Gastrocnemius medialis (tissue), 4 donors: ENCODE results near the gene ADRA2B. TPM values are rescaled to one million over a fixed set of nuclear protein-coding genes. Genes with fewer than 3 reads are reported as not detected.

Experiments used
- ATAC-seq, 2 donors: fragments of 150-250 bp; one replicate each; pipeline ENCODE4 v1.9.1; 2016
- DNase-seq, 2 donors: peaks; one replicate each; pipeline ENCODE4 v3.0.0-alpha.2; 2019
- H3K27ac ChIP-seq, 4 donors: fragments of 200-600 bp; sonication (generic); 1 replicate in 1 of 4; 2 replicates in 3 of 4; pipeline ENCODE4 v1.5.1; 2016 to 2018; ENCODE audit warnings: mild to moderate bottlenecking in 2 of 4, moderate library complexity in 1 of 4
- H3K27me3 ChIP-seq, 3 donors: fragments of 200-600 bp; sonication (generic) in 2 of 3; 1 replicate in 1 of 3; 2 replicates in 2 of 3; pipeline versions ENCODE4 v1.5.1 to v1.6.0; 2016 to 2019; ENCODE audit warnings: mild to moderate bottlenecking in 1 of 3, moderate library complexity in 1 of 3
- H3K36me3 ChIP-seq, 2 donors: fragments of 200-600 bp; sonication (generic) in 1 of 2; one replicate each; pipeline ENCODE4 v1.5.1; 2017 to 2018
- H3K4me1 ChIP-seq, 2 donors: fragments of 200-600 bp; sonication (generic) in 1 of 2; one replicate each; pipeline ENCODE4 v1.5.1; 2016 to 2017; ENCODE audit warnings: mild to moderate bottlenecking in 2 of 2
- H3K4me3 ChIP-seq, 4 donors: fragments of 200-600 bp; sonication (generic) in 3 of 4; 1 replicate in 1 of 4; 2 replicates in 3 of 4; pipeline ENCODE4 v1.5.1; 2016 to 2019; ENCODE audit warnings: mild to moderate bottlenecking in 2 of 4
- H3K9me3 ChIP-seq, 3 donors: fragments of 200-600 bp; sonication (generic) in 2 of 3; 1 replicate in 1 of 3; 2 replicates in 2 of 3; pipeline ENCODE4 v1.5.1; 2016 to 2019
- POLR2A ChIP-seq, 2 donors: fragments of 450-650 bp; IDR thresholded peaks; one replicate each; pipeline ENCODE4 v1.6.1; 2017; ENCODE audit warnings: antibody characterized with exemption in 2 of 2, mild to moderate bottlenecking in 2 of 2, moderate library complexity in 2 of 2
- in situ Hi-C, 4 donors: fragments of 200-750 bp; cut with MboI; loops; one replicate each; pipeline versions ENCODE4 v1.15.0 to v1.8.0; 2017; ENCODE audit warnings: low sequenced_read_pairs in 4 of 4
- intact Hi-C: fragments of 100-400 bp; cut with DNase I; formaldehyde crosslinking; loops from one replicate; pipeline ENCODE4 v1.15.1; 2023; ENCODE audit warnings: low total_unique reads
- total RNA-seq, 4 donors: library from RNA; depleted of rRNA; stranded (reverse); fragments of >200 nt; gene quantifications; one replicate each; pipeline versions ENCODE4 v1.1.0 to v1.2.3, GENCODE V29; 2016
- TF ChIP-seq, protein P1 (sequence below), 5 experiments: fragments of 450-650 bp in 3 of 5; fragments of 200-600 bp in 2 of 5; sonication (generic) in 2 of 5; IDR thresholded peaks in 4 of 5; conservative IDR thresholded peaks in 1 of 5; 1 replicate in 4 of 5; 2 replicates in 1 of 5; pipeline ENCODE4 v1.5.1; 2016 to 2019; ENCODE audit warnings: antibody characterized with exemption in 5 of 5, mild to moderate bottlenecking in 3 of 5, moderate library complexity in 3 of 5

Gene ADRA2B
- total RNA-seq, 4 donors from 2014 or later, result 2.4 to 5.6 (median 3.6) TPM

DNA sequence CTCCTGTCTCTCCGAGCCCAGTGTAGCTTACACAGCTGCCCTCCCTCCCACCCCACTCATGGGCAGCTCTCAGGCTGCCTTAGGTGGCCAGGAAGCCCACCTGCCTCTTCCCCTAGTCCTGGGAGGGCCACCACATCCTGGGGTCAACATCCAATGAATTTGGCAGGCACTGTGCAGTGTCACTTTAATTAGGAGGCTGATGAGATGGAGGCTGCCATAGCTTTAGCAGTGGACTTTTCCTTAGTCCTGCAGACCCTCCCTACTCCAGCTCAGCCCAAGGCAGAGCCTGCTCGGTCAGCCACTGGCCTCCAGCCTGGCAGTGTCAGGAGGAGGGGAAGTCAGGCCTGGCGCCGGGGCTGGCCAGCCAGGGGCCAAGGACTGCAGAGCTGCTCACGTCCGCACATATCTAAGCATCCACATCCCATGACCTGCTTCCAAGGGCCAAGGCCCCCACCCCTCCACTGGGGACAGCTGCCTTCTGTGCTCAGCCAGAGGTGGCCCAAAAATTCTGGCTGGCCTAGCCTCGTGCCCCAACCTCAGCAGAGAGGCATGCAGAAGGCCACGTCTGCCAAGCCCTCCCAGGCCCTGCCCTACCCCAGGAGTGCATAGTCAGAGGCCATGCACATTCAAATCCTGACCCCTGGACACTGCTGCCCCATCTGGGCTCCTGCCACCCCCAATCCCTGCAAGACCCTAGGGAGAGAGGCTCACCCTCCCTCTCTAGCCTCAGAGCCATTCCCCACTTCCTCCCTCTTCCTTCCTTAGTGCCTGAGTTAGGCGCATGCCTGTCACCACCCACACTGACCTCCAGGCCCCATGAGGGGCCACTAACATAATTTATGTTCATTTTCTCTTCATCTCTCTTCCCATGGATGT lies 33.1 kb downstream of the ADRA2B start:
- Histone ChIP-seq H3K27ac (peak overlapping the region; percentile 27 to 77 (median 71)), H3K36me3 (no peaks in the 10 kb centered on the region), H3K4me1 (peaks cover 7 to 18% of the 10 kb centered on the region in 2 donors), H3K4me3 (no peak overlapping the region), H3K9me3 (no peaks in the 10 kb centered on the region), H3K27me3 (no peaks in the 10 kb centered on the region)
- DNase-seq (peak in 1 of 2 donors; percentile 37), ATAC-seq (peak; percentile 48 to 60)
- intact Hi-C loops, result no loop called here
- in situ Hi-C loops, result no loop called here
- TF ChIP-seq, protein P1, sequence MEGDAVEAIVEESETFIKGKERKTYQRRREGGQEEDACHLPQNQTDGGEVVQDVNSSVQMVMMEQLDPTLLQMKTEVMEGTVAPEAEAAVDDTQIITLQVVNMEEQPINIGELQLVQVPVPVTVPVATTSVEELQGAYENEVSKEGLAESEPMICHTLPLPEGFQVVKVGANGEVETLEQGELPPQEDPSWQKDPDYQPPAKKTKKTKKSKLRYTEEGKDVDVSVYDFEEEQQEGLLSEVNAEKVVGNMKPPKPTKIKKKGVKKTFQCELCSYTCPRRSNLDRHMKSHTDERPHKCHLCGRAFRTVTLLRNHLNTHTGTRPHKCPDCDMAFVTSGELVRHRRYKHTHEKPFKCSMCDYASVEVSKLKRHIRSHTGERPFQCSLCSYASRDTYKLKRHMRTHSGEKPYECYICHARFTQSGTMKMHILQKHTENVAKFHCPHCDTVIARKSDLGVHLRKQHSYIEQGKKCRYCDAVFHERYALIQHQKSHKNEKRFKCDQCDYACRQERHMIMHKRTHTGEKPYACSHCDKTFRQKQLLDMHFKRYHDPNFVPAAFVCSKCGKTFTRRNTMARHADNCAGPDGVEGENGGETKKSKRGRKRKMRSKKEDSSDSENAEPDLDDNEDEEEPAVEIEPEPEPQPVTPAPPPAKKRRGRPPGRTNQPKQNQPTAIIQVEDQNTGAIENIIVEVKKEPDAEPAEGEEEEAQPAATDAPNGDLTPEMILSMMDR (IDR thresholded peaks at IDR 0.05 in 4 of 5, conservative IDR thresholded peaks at IDR 0.05 in 1 of 5), result no peak
- TF ChIP-seq POLR2A (IDR thresholded peaks at IDR 0.05), result no peak

- H3K4me3 ChIP-seq, result no peak overlapping the region
- H3K27ac ChIP-seq, result peak overlapping the region; percentile 27 to 77 (median 71)
- peaks cover 7 to 18% of the 10 kb centered on the region in 2 donors for H3K4me1 ChIP-seq
- ATAC-seq (peak; percentile 49 to 78), DNase-seq (no peak)
- no peak for TF ChIP-seq POLR2A (IDR thresholded peaks at IDR 0.05)
- TF ChIP-seq, protein P1 (IDR thresholded peaks at IDR 0.05 in 4 of 5, conservative IDR thresholded peaks at IDR 0.05 in 1 of 5), result no peak
- no peaks in the 10 kb centered on the region for H3K9me3 ChIP-seq
- no peaks in the 10 kb centered on the region for H3K27me3 ChIP-seq
- intact Hi-C loops, result no loop called here
- in situ Hi-C loops, result no loop called here
- H3K36me3 ChIP-seq, result no peaks in the 10 kb centered on the region
These were observed 33.9 kb downstream of the ADRA2B start for GRCh38 chr2:96082211-96083063.

DNA sequence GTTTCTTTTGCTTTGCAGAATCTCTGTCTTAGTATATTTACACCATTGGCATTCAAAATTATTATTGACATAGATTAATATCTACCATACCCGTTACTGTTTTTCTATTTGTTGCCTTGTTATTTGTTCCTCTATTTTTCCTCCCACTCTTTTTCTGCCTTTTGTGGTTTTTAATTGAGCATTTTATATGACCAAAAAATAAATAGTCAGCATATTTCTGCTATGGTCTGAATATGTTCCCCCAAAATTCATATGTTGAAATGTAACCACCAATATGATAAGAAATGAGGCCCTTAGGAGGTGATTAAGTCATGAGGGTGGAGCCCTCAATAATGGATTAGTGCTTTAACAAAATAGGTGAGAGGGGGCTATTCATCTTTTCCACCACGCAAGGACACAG lies 35.3 kb downstream of the ADRA2B start:
- DNase-seq (no peak), ATAC-seq (no peak)
- no peaks in the 10 kb centered on the region for H3K36me3 ChIP-seq
- no peaks in the 10 kb centered on the region for H3K27me3 ChIP-seq
- H3K4me1 ChIP-seq, result peaks cover 7 to 18% of the 10 kb centered on the region in 2 donors
- H3K9me3 ChIP-seq, result peaks cover 0 to 4% (median 0%) of the 10 kb centered on the region in 3 donors
- TF ChIP-seq, protein P1 (IDR thresholded peaks at IDR 0.05 in 4 of 5, conservative IDR thresholded peaks at IDR 0.05 in 1 of 5), result no peak
- no peak for TF ChIP-seq POLR2A (IDR thresholded peaks at IDR 0.05)
- intact Hi-C loops, result no loop called here
- in situ Hi-C loops, result no loop called here
- no peak overlapping the region for H3K27ac ChIP-seq
- no peak overlapping the region for H3K4me3 ChIP-seq

GRCh38 chr2:96075199-96075771 lies 41.1 kb downstream of the ADRA2B start:
- H3K27ac ChIP-seq, result no peak overlapping the region
- TF ChIP-seq, protein P1 (IDR thresholded peaks at IDR 0.05 in 4 of 5, conservative IDR thresholded peaks at IDR 0.05 in 1 of 5), result no peak
- TF ChIP-seq POLR2A (IDR thresholded peaks at IDR 0.05), result no peak
- no peaks in the 10 kb centered on the region for H3K36me3 ChIP-seq
- H3K4me1 ChIP-seq, result no peaks in the 10 kb centered on the region
- intact Hi-C loops, result no loop called here
- DNase-seq, result no peak
- in situ Hi-C loops, result no loop called here
- H3K27me3 ChIP-seq, result no peaks in the 10 kb centered on the region
- H3K9me3 ChIP-seq, result peaks cover 0 to 4% (median 0%) of the 10 kb centered on the region in 3 donors
- no peak overlapping the region for H3K4me3 ChIP-seq
- ATAC-seq, result no peak
